Keratinocyte (primary cell): ENCODE data around the gene GRIN2C.

Experiments
- EZH2 ChIP-seq: IDR thresholded peaks from one replicate; pipeline ENCODE4 v1.6.1; 2012; ENCODE audit warnings: inconsistent platforms, mild to moderate bottlenecking, low read length, moderate library complexity
- TF ChIP-seq, protein P1 (sequence below), 3 experiments: IDR thresholded peaks in 1 of 3; conservative IDR thresholded peaks in 1 of 3; optimal IDR thresholded peaks in 1 of 3; 2 replicates in 2 of 3; 3 replicates in 1 of 3; pipeline versions ENCODE3 to v1.5.1; 2011; ENCODE audit warnings: low read length in 3 of 3, mild to moderate bottlenecking in 3 of 3, moderate library complexity in 2 of 3, control low read depth in 1 of 3, inconsistent platforms in 1 of 3; ENCODE audit not compliant: insufficient read depth in 2 of 3; ENCODE audit errors: extremely low read depth in 1 of 3

DNA sequence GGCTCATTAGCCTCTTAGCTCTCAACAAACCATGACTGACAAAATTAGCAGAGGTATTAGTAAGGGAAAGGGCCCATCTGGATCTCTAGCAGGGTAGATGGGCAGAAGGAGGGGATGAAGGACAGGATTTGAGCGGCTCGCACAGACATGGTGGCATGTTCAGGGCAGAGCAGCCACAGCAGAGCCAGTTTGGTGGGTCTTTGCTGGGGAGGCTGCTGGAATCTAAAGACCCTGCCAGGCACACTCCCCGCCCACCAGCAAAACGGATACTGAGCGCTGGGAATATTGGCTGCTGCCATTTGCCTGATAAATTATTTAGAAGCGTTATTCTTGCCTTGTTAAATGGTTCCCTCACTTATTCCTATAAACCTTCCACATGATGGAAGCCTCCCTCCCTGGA lies 62.8 kb downstream of the GRIN2C start:
- TF ChIP-seq, protein P1, sequence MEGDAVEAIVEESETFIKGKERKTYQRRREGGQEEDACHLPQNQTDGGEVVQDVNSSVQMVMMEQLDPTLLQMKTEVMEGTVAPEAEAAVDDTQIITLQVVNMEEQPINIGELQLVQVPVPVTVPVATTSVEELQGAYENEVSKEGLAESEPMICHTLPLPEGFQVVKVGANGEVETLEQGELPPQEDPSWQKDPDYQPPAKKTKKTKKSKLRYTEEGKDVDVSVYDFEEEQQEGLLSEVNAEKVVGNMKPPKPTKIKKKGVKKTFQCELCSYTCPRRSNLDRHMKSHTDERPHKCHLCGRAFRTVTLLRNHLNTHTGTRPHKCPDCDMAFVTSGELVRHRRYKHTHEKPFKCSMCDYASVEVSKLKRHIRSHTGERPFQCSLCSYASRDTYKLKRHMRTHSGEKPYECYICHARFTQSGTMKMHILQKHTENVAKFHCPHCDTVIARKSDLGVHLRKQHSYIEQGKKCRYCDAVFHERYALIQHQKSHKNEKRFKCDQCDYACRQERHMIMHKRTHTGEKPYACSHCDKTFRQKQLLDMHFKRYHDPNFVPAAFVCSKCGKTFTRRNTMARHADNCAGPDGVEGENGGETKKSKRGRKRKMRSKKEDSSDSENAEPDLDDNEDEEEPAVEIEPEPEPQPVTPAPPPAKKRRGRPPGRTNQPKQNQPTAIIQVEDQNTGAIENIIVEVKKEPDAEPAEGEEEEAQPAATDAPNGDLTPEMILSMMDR (optimal IDR thresholded peaks at IDR 0.05 in 1 of 3, IDR thresholded peaks at IDR 0.05 in 1 of 3, conservative IDR thresholded peaks at IDR 0.05 in 1 of 3; ENCODE audit: extremely low read depth in 1 of 3, insufficient read depth in 2 of 3, low read length in 3 of 3), result no peak
- TF ChIP-seq EZH2, result no peak
